Stimulated activated CD4-positive, alpha-beta T cell treated with anti-CD3 and anti-CD28 coated beads, Interleukin-12 subunit alpha, Interleukin-12 subunit beta, amount 100 ng/mL, for 24 hours (primary cell): ENCODE results near the gene ABCA6.
"Not testable (repeated sequence)": the region's sequence is repeated elsewhere in the genome, so short reads cannot be mapped to it uniquely, and the experiment has no call there.

Source experiments
- DNase-seq, 2 experiments: peaks; one replicate each; pipeline ENCODE4 v3.0.0-alpha.2; 2020; ENCODE audit warnings: low read depth in 2 of 2

The ABCA6 gene

GRCh38 chr17:69073392-69073791, 68.3 kb downstream of the ABCA6 start:
- DNase-seq: not testable (repeated sequence)

GRCh38 chr17:69072803-69073256, 68.9 kb downstream of the ABCA6 start:
- DNase-seq: not testable (repeated sequence)

GRCh38 chr17:69071233-69071586, 70.5 kb downstream of the ABCA6 start:
- not testable (repeated sequence) for DNase-seq

GRCh38 chr17:69070378-69071232, 71.1 kb downstream of the ABCA6 start:
- DNase-seq: not testable (repeated sequence)

GRCh38 chr17:69069226-69069750, 72.4 kb downstream of the ABCA6 start:
- no peak for DNase-seq

- DNase-seq: no peak
These were observed 74.2 kb downstream of the ABCA6 start for GRCh38 chr17:69067274-69068047.

GRCh38 chr17:69066482-69066881, 75.2 kb downstream of the ABCA6 start:
- DNase-seq: no peak

GRCh38 chr17:69065113-69065512, 76.6 kb downstream of the ABCA6 start:
- no peak for DNase-seq

- no peak for DNase-seq
These were observed 77.2 kb downstream of the ABCA6 start for GRCh38 chr17:69064476-69064875.

- DNase-seq: no peak
These were observed 77.7 kb downstream of the ABCA6 start for GRCh38 chr17:69064001-69064400.

GRCh38 chr17:69062860-69063581, 78.7 kb downstream of the ABCA6 start:
- DNase-seq: no peak

GRCh38 chr17:69061721-69062556, 79.8 kb downstream of the ABCA6 start:
- no peak for DNase-seq

GRCh38 chr17:69060822-69061221, 80.9 kb downstream of the ABCA6 start, which contains the start of gene ABCA9:
Gene ABCA9, minus strand, starts transcription at chr17:69060927. Its CDS starts 9,801 bp downstream, at chr17:69051126.
- no peak for DNase-seq

GRCh38 chr17:69059458-69060175, 82.1 kb downstream of the ABCA6 start:
- no peak for DNase-seq

GRCh38 chr17:69058165-69058564, 83.5 kb downstream of the ABCA6 start:
- no peak for DNase-seq

- no peak for DNase-seq
These were observed 84.4 kb downstream of the ABCA6 start for GRCh38 chr17:69057280-69057679.

- DNase-seq: no peak
These were observed 85.4 kb downstream of the ABCA6 start for GRCh38 chr17:69056179-69056823.

- no peak for DNase-seq
These were observed 86.4 kb downstream of the ABCA6 start for GRCh38 chr17:69055334-69055733.

- no peak for DNase-seq
These were observed 90.5 kb downstream of the ABCA6 start for GRCh38 chr17:69050999-69051775.
